GM21576 (cell line): ENCODE data around the gene ELL2.
A peak's percentile ranks its signal among the peaks of the same experiment; 100 is the strongest.
"Not testable (repeated sequence)": the region's sequence is repeated elsewhere in the genome, so short reads cannot be mapped to it uniquely, and the experiment has no call there.

Source experiments
- ATAC-seq: cut with Tn5 transposase; IDR thresholded peaks from one replicate; pipeline ENCODE4 v1.9.1; 2021; ENCODE audit warnings: mild to moderate bottlenecking, moderate library complexity; ENCODE audit not compliant: unreplicated experiment

ELL2 gene

DNA sequence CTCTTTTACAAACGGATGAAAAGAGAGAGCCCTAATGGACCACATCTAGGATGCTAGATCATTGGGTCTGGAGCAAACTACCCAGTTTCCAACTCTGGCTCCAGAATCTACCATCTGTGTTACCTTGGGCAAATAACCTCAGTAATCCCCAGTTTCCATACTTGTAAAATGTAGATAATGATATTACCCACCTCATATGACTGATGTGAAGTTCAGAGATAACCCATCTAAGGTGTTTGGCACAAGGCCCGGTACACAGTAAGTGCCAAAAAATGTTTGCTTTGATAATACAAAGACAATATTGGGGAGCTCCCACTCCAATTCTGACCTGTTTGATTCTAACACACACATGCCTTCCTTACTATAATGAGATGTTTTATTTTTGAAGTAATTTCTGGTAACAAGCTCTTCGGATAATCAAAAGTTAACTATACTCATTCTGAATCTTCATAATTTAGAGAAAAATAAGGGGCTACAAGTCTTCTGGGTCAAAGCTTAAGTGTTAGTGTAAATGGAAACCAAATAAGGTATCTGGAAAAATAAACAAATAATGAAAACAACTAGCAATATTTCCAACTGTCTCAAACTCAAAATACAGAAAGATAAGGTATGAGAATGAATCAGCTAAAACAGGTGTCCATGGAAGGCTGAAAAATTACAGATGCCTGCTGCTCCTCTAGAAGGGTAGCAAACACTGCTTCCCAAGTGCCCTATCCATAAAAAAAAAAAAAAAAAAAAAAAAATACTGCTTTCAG lies 30.4 kb downstream of the ELL2 start:
- no peak for ATAC-seq

DNA sequence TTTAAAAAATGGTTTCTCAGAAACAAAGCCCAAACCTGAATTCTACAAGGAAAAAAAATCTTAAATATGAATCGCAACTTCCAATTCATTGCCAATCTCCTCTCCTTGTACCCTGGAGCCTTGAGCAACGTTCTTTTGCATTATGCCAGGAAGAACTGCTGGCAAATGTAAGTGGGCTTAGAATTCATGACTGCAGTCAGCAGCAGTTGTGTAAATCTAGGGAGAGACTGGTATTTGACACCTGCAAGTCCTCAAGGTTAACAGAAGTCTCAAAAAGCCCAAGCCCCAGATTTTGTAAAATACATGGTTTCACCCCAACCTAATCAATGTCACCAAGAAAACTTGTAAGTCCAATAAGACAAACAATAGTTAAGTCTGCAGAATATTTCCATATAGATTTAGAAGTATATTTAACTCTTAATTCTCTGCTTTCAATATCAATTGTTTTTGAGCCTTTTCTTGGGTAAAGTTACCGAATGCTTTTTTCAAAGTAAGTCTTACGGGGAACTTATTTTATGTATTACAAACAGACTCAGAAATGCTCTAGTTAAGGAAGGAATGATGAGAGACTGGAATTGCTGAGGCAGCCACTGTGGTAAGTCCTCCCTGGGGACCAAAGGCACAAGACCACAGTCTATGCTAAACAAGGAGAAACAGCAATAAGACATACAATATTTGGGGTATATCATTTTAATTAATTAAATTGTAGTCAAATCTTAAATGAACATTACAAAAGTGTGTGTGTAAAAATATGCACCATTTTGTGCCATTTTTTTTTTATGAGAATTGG lies 31.3 kb downstream of the ELL2 start:
- no peak for ATAC-seq

DNA sequence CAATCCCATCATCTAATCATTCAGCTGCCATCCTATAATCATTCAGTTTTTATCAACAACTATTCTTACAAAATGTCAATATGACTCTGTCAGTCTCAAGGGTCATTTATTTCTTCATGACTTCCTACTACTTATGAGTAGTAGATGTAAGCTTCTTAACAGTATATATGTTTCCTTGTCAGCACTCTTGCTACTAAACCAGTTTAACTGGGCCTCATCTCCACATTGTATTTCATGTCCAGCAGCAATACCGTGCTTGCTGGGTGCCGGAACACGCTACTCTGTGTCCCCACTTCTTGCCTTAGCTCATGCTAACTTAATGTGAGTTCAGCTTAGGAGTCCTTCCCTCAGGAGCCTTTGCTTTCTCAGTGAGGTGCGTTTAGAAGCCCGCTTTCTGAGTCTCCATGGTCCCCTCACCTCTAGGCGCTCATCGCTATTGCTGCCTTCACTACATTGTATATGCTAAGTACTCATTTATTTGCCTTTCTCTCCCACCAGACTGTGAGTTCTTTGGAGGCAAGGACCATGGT lies 32.9 kb downstream of the ELL2 start:
- no peak for ATAC-seq

DNA sequence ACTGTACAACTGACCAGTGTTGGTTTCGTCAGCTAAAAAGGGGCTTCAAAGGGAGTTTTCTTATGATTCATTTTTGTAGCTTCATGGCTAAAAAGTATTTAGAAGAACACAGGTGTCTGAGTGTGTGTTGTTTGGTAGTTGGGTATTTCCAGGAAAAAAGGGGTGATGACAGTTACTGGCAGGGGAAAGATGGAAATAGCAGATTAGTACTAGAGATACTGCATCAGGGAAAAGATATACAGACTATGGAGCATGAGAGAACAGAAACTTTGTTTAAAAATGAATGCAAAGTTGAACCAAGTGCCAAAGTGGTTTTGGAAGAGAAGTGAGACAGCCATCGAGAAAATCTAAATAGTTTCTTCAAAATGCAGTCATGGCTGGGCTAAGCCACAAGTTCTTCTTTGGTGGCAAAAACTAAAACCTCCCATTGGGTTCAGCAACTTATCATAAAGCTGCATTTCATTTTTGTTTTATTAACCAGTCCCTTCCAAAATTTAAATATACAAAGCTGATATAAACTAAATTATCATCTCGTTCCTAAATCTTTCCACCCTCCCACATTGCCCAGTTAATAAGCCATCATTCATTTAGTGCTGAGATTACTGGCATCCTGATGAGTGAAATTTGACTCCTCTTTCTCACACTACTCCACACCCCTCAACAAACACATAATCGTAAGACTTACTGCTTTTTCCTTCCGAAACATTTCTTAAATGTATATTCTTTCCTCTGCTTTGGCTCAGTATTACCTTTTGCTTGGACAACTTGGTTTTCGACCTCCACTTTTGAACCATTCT lies 33.5 kb downstream of the ELL2 start:
- peak; percentile 39 for ATAC-seq

DNA sequence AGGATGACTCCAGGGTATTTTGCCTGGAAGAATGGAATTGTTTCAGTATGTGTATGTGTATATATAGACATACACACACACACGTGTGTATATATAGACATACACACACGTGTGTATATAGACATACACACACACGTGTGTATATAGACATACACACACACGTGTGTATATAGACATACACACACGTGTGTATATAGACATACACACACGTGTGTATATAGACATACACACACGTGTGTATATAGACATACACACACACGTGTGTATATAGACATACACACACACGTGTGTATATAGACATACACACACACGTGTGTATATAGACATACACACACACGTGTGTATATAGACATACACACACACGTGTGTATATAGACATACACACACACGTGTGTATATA lies 34.4 kb downstream of the ELL2 start:
- not testable (repeated sequence) for ATAC-seq

DNA sequence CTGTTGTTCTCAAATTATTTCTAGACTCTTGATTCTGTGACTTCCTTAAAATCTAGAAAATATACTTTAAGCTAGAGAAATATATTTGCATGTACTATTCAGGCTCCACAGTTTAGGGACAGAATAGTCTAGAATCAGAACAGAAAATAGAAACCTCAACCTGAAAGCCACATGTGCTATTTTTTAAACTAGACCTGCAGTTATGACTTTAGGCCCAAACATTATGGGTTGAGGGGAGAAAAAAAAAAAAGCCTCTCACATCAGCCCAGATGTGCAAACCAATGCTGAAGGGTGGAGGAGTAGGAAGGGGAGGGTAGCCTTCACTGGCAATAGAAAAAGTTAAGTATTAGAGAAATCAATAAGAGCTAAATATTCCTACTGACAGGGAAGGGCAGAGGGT lies 35.7 kb downstream of the ELL2 start:
- ATAC-seq: peak; percentile 49

DNA sequence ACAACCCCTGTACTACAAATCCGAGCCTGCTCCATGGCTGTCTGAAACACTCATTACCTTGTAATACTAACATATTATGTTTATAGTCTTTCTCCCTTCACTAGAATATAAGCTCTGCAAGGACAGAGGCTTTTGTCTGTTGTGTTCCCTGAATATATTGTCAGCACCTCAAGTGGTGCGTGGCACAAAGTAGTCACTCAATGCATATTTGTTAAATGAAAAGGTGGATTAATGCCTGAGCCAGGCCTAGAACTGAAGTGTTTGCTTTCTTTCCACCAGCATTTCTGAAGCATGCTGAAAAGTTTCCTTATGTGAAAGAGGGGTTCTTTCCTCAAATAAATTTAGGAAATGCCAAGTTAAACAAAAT lies 36.3 kb downstream of the ELL2 start:
- no peak for ATAC-seq

DNA sequence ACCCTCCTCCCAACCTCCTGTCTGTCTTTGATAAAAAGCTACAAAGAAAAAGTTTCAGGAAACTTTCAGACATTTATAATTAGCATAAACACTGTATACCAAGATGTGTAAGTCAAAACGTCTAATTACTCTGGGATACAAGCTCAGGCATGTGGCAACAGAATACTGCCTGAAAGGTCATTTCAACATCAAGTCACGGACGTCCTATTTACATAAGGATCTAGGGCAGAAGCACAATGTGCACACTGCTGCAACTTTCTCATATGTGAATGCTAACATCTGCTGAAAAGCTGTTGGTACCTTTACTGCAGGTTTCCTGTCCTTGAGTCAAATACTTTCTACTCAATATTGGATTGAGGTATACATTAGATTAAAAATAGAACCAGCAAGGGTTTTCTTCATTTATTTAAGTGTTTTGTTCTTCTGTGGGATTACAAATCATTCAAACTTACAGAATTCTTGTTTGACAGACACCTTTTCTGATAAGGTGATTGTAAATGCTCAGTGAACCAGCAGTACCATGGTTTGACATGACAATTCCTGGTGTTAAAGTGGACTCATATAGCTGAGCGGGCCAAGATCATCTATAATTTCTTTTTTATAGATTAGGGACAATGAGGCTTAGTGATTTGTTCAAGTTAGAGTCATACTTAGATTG lies 36.8 kb downstream of the ELL2 start:
- ATAC-seq: peak; percentile 21

DNA sequence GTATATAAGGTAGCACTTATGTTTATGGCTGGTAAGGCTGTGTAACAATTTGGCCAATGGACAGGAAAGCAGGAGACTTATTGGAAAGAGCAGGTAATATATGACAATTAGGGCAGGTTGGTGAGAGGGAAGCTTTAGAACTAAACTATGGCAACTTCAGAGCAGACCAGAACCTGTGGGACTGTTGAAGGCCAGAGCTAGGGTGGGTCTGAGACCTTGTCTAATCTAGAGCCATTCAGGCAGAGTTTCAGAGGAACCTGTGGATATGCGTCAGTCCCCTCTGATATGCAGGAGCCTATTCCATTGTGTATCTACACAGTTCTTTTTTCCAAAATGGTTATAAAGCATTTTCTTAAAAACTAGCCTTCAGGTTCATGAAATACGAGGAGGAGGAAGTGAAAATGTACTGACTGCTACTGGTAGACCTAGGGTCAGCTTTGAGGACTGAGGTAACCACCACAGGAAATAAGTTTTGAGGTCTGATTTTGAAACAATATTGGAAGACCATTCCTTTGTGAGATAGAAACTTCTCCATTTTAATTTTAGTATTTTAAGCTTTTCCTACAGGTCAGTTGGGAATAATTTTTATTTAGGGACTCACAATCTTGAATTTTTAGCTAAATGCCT lies 37.6 kb downstream of the ELL2 start:
- ATAC-seq: peak; percentile 40

DNA sequence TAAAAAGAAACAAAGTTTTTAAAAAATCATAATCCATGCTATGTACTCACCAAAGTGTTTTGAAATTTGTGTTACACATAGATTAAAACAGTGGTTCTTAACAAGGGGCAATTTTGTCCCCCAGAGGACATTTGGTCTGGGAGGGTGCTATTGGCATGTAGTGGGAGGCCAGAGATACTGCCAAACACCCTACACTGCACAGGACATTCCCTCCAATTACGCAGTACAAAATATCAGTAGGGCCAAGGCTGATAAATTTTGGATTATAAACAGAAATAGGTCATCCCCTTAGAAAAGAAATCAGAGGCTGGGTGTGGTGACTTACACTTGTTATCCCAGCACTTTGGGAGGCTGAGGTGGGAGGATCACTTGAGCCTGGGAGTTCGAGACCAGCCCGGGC lies 38.9 kb downstream of the ELL2 start:
- ATAC-seq: no peak

DNA sequence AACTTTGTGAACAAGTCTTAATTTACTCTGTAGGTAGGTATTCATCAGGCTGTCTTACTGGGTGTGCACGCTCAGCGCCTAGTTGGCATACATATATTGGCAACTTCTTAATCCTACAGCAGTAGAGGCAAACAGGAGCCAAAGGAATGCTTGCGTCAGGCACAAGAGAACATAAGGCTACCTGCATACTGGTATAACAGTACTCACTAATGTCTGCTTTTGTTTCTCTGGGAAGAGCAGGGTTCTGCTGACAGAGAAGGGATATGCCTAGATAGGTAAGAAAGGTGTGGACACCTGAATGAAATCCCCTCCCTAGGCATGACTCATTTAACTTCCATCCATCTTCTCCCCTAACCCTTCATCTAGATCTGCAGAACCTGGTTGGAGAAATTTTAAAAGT lies 40.1 kb downstream of the ELL2 start:
- ATAC-seq: no peak

DNA sequence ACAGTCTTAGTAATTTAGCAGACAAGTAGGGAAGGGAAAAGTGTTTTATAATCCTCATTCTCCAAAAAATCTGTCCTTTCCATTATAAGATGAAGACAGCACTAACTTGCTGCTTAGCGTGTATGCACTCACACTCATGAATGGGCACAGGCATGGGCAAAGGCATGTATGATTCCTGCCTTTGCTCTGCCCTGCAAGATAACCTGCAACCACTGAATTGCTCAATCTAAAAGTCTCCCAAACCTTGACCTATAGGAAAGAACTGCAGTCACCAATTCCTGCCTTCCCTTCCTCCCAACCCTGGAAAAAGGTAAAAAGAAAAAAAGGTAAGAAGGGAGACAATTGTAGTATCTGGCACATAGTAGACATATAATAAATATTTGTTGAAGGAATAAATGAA lies 40.8 kb downstream of the ELL2 start:
- ATAC-seq: no peak

DNA sequence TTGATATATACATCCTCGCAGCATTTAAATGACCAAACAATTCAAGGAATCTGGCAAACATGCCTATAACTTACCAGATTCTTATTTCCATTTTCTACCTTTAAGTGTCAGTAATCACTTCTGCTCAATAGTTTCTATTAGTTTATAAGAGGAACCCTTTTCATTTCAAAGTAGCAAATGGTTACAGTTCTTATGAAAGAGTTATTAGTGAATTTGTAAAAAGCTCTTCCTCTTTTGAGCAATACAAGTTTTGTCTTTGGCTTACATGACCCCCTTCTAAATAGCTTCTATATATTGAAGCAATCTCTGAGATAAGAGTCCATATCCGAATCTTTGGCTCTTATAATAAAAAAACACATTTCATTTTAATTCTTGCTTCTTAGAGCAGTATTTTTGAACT lies 42.0 kb downstream of the ELL2 start:
- ATAC-seq: no peak

DNA sequence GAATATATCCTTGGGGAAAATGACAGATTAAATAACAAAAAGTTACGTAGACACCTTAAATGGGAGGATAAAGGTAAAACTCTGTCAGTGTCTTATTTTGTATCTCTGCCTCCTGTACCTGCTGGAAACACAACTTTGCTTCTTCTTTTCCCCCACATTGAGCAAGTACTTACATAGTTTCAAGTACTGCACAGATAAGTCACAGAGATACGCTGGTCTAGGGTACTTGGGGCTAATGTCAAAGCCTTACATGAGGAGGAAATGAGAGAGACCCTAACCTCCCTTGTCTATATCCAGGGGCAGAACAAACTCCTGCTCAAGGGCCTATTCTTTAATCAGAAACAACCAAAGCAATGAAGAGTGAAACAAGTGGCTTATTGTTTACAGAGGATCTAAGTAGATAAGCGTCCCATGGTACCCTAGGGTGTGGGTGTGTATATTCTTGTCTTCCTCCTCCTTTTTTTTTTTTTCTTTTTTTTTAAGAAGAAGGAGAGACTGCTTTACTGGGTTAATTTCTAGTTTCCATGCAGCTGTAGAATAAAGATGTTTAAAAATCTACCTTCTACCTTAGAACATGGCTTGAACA lies 43.1 kb downstream of the ELL2 start:
- no peak for ATAC-seq

DNA sequence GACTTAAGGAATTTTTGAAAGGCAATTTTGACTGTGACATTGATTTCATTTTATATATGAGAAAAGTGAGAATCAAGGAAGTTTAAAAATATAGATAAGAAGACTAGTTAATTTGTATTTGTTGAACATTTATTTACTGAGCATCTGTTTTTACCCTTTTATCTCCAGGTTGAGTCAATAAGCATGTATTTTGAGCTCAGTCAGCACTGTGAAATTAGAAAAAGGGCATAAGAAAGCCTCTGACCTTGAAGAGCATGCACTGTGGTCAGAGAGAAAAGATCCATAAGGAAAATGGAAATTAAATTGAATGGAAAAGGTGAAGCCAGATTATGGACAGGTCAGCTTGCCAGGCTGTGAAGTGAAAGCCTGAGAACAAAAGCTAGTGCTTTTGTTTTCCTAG lies 44.4 kb downstream of the ELL2 start:
- no peak for ATAC-seq

DNA sequence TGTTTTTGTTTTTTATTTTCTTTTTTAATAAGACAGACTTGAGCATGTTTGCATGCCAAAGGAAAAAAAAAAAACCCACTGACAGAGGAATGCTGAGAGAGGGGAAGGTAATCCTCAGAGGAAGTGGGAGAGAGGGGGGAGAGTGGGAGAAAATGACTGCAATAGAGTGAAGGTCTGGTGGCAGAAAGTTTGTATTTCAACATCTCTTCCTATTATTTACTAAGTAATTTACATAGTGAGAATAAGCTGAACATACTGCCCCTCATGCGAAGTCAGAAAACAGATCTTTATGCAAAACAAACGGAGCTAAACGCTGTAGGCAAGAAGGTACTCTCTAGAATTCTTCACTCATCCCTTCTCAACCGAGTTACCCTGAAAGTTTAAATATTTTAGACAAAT lies 45.0 kb downstream of the ELL2 start:
- no peak for ATAC-seq

DNA sequence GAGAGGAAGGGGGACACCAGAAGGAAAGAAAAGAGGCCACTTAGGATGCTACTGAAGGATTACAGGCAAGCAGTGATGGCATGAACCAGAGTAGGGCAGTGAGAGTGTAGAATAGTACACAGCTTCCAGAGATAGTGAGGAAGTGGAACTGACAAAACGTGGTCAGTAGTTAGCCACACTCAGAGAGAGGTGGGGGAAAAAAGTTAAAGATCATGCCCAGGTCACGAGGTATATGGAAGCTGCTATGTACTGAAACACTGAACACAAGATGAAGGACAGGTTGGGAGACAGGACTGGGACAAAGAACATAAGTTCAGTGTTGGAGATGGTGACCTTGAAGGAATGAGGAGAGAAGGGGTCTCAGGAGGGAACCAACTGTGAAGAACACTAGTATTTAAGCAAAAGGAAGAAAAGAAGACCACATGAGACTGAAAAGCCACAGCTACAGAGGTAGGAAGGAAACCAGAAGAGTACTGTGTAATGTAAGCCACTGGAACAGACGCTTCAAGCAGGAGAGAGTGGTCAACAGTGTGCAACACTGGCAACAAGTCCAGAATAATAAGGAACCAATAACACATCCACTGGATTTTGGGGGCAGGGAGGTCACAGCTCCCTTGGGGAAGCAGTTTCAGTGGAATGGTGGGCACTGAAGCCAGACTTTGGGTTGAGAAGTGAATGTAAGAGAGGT lies 45.5 kb downstream of the ELL2 start:
- ATAC-seq: peak; percentile 70

DNA sequence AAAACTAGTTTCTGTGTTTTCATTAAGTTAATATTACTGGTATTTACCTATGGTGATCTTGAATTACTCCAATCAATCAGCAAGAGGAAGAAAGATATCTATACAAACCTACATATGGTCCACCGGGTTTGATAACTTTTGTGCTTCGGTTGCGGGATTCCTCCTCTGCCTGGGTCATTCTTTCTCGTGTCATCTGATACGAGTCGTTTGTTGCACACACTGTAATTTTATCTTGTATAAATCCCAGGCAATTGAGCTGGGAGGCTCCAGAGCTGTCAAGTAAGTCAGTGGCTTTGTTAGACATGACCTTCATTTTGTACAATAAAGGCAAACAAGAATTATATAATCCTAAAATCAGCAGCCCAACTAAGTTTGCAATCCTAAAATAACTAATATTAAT lies 48.0 kb downstream of the ELL2 start:
- ATAC-seq: no peak

DNA sequence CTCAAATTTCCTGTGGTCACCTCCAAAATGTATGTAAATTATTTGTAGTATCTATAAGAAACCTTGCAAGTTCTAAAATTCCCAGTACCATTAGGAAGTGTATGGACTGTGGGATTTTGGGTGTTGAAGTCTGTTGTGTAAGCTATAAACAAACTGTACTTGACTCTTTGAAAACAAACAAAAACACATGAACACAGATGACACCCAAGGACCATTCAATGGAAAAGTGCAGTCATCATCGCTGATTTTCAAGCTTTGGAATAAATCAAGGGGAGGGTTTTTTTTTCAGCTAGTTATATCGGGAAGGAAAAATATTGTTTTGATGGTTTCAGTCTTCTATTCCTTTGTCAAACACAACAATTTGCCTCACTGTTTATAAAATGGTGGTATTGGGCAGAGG lies 49.6 kb downstream of the ELL2 start:
- ATAC-seq: no peak

DNA sequence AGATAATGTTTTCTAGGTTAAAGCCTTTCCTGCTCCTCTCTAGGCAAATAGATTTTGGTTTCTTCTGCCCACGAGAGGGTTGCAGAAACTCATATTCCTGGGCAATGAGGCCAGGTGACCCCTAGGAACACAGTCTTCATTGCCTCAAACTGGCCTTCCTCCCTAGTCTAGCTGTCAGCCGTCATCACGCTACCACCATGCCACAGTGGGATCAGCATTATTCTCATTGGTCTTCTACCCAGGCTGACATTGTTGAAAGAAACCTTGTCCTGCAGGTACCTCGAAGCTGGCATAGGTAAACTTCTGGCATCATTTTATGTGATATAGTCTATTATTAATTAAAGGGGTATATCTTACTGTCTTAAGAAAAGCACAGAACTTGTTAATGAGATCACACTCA lies 51.1 kb downstream of the ELL2 start:
- ATAC-seq: no peak
